B cell (primary cell): ENCODE measurements around the gene STK11. TPM values are rescaled to one million over a fixed set of nuclear protein-coding genes. Genes with fewer than 3 reads are reported as not detected.

Experiments used
- ATAC-seq: fragments of 200-7000 bp; cut with Tn5 transposase; one replicate; pipeline ENCODE4 v1.10.0; 2021; ENCODE audit warnings: low read depth, mild to moderate bottlenecking, moderate number of reproducible peaks, moderate library complexity
- CTCF ChIA-PET: fragments of 350-600 bp; sonication (Branson Sonifier 250); formaldehyde crosslinking; loops from one replicate; lab custom pipeline; 2021; ENCODE audit warnings: antibody characterized with exemption, inconsistent platforms; lab: Charles Lee
- POLR2A ChIA-PET: fragments of 350-600 bp; sonication (Branson Sonifier 250); formaldehyde crosslinking; loops from one replicate; lab custom pipeline; 2021; ENCODE audit warnings: antibody characterized with exemption; lab: Charles Lee
- DNase-seq: peaks from one replicate; pipeline ENCODE4 v3.0.0; 2013
- H2AFZ ChIP-seq: 2 replicates; pipeline ENCODE4 v1.6.1; 2012; ENCODE audit warnings: mild to moderate bottlenecking, low read depth, low read length; ENCODE audit not compliant: insufficient read depth, poor library complexity, severe bottlenecking
- H3K27ac ChIP-seq, 2 donors: 1 replicate in 1 of 2; 2 replicates in 1 of 2; pipeline ENCODE4 v1.5.1; 2012 to 2013; ENCODE audit warnings: low read length in 2 of 2, mild to moderate bottlenecking in 2 of 2, moderate library complexity in 1 of 2
- H3K27me3 ChIP-seq, 4 experiments: fragments of 200-600 bp in 1 of 4; sonication (generic) in 1 of 4; replicated peaks in 1 of 4; 1 replicate in 2 of 4; 2 replicates in 2 of 4; pipeline versions ENCODE4 v1.6.1 to v1.7.0; 2013 to 2016; ENCODE audit warnings: low read length in 3 of 4, mild to moderate bottlenecking in 2 of 4, mixed read lengths in 1 of 4, moderate library complexity in 1 of 4; ENCODE audit not compliant: insufficient read depth in 4 of 4, control insufficient read depth in 3 of 4; ENCODE audit errors: control extremely low read depth in 1 of 4
- H3K36me3 ChIP-seq, 2 experiments: replicated peaks in 1 of 2; 1 replicate in 1 of 2; 2 replicates in 1 of 2; pipeline versions ENCODE4 v1.6.1 to v1.7.1; 2013; ENCODE audit warnings: low read length in 1 of 2; ENCODE audit not compliant: insufficient read depth in 2 of 2, control insufficient read depth in 1 of 2; ENCODE audit errors: control extremely low read depth in 1 of 2, extremely low read depth in 1 of 2
- H3K4me1 ChIP-seq, 2 donors: fragments of 200-600 bp in 1 of 2; sonication (generic) in 1 of 2; 1 replicate in 1 of 2; 2 replicates in 1 of 2; pipeline versions ENCODE4 v1.5.1 to v1.6.1; 2013 to 2017; ENCODE audit warnings: low read length in 2 of 2; ENCODE audit not compliant: control insufficient read depth in 2 of 2, insufficient read depth in 2 of 2
- H3K4me2 ChIP-seq: replicated peaks from 2 replicates; pipeline ENCODE3; 2012; ENCODE audit warnings: mild to moderate bottlenecking, low read depth, low read length; ENCODE audit not compliant: poor library complexity, severe bottlenecking
- H3K4me3 ChIP-seq, 5 experiments: fragments of 200-600 bp in 1 of 5; sonication (generic) in 1 of 5; 1 replicate in 3 of 5; 2 replicates in 2 of 5; pipeline versions ENCODE4 v1.5.1 to v1.7.0; 2011 to 2016; ENCODE audit warnings: low read length in 4 of 5, mild to moderate bottlenecking in 4 of 5, low read depth in 2 of 5, control low read depth in 1 of 5, moderate library complexity in 1 of 5; ENCODE audit not compliant: insufficient read depth in 1 of 5; ENCODE audit errors: control extremely low read depth in 1 of 5, extremely low read depth in 1 of 5
- H3K79me2 ChIP-seq: fragments of 200-600 bp; sonication (generic); one replicate; pipeline ENCODE4 v1.6.0; 2016; ENCODE audit warnings: low read length; ENCODE audit not compliant: control insufficient read depth, insufficient read depth
- H3K9ac ChIP-seq: fragments of 200-600 bp; sonication (generic); 2 replicates; pipeline ENCODE4 v1.6.1; 2017; ENCODE audit warnings: mild to moderate bottlenecking, low read length, moderate library complexity
- H3K9me3 ChIP-seq, 3 donors: one replicate each; pipeline versions ENCODE4 v1.6.1 to v1.7.1; 2013; ENCODE audit warnings: low read length in 2 of 3; ENCODE audit not compliant: control insufficient read depth in 2 of 3, insufficient read depth in 1 of 3; ENCODE audit errors: control extremely low read depth in 1 of 3
- H4K20me1 ChIP-seq: 2 replicates; pipeline ENCODE4 v1.6.0; 2012; ENCODE audit warnings: mild to moderate bottlenecking, low read length; ENCODE audit not compliant: insufficient read depth, control insufficient read depth, poor library complexity, severe bottlenecking
- H3K27ac Mint-ChIP-seq: one replicate; pipeline ENCODE4 v1.8.0; 2021; ENCODE audit warnings: mixed read lengths
- H3K27me3 Mint-ChIP-seq: one replicate; pipeline ENCODE4 v1.8.0; 2021; ENCODE audit warnings: mixed read lengths
- H3K4me1 Mint-ChIP-seq: one replicate; pipeline ENCODE4 v1.8.0; 2021; ENCODE audit warnings: mixed read lengths
- H3K4me3 Mint-ChIP-seq: one replicate; pipeline ENCODE4 v1.8.0; 2021; ENCODE audit warnings: mixed read lengths
- H3K9me3 Mint-ChIP-seq: one replicate; pipeline ENCODE4 v1.8.0; 2022; ENCODE audit warnings: mixed read lengths; ENCODE audit not compliant: insufficient read depth
- EZH2 ChIP-seq: IDR thresholded peaks from 2 replicates; pipeline ENCODE4 v1.6.1; 2012; ENCODE audit warnings: borderline replicate concordance, low read depth, mild to moderate bottlenecking, moderate library complexity, low read length; ENCODE audit not compliant: insufficient read depth, poor library complexity, severe bottlenecking
- WGBS: methylation state at CpG from one replicate; pipeline ENCODE4 v1.1.5; 2013; ENCODE audit warnings: missing lambda C conversion rate; ENCODE audit not compliant: insufficient coverage; 5-methylcytosine and 5-hydroxymethylcytosine counted together
- intact Hi-C: fragments of 100-400 bp; cut with micrococcal nuclease; formaldehyde crosslinking; loops from one replicate; pipeline ENCODE4 v1.10.0; 2022
- polyA plus RNA-seq: library from polyadenylated mRNA; depleted of rRNA; stranded (reverse); fragments of >200 nt; gene quantifications from 2 replicates; pipeline ENCODE4 v1.2.3, GENCODE V29; 2012
- total RNA-seq, 2 donors: library from RNA; stranded (reverse); fragments of 120-200 nt in 1 of 2; gene quantifications; 1 replicate in 1 of 2; 2 replicates in 1 of 2; pipeline versions ENCODE4 v1.2.3 to v1.2.4, GENCODE V29; 2013 to 2022
- TF ChIP-seq, protein P1 (sequence below): fragments of 200-600 bp; IDR thresholded peaks from one replicate; pipeline ENCODE4 v1.8.0; 2022; ENCODE audit warnings: antibody characterized with exemption, mild to moderate bottlenecking

The STK11 gene
- total and polyA plus RNA-seq, 2 donors (not counting 1 experiment from before 2014, with no cell fraction given) = 87.9 to 89.9 TPM

DNA sequence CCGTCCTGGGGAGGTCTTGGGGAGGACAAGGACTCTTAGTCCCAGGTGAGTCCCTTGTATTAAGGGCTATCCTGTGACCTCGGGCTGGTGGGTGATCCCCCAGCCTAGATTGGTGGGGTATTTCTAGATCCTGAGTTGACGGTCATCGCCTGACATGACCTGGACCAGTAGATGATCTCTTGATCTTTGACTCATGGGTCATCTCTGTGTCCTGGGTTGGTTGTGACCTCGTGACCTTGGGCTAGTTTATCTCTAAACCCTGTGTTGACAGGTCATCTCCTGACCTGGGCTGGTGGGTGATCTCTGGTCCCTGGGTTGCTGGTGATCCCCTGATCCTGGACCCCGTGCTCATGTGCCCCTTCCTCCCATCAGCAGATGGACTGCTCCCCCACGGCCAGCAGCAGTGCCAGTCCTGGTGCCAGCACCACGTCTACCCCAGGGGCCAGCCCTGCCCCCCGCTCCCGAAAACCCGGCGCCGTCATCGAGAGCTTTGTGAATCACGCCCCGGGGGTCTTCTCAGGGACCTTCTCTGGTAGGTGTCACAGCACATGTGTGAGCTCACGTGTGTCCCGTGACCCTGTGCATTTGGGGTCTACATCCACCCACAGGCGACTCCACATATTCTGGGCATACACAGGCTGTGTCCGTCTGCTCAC, 49.1 kb downstream of the STK11 start:
- H2AFZ ChIP-seq = no peak overlapping the region
- ChIA-PET POLR2A (interaction anchor here (2.8 to 10.7 kb wide), 2 partner anchors 10 to 11 kb away, joined by 23 to 305 read pairs; partner anchors contain the start of gene CIRBP), CTCF (interaction anchor here (1.6 to 5.8 kb wide), 3 partner anchors 10 to 14 kb away, joined by 6 to 113 read pairs (median 42); partner anchors contain the start of gene CIRBP)
- ATAC-seq (no peak), DNase-seq (no peak)
- H3K27me3 ChIP-seq = no peaks in the 10 kb centered on the region
- no peak overlapping the region for H3K4me3 ChIP-seq
- peaks cover 60% of the 10 kb centered on the region for H3K4me1 Mint-ChIP-seq
- H3K9ac ChIP-seq = no peak overlapping the region
- WGBS = 94% methylated on average over 20 of the region's 20 CpGs
- H3K4me2 ChIP-seq = peak overlapping the region; percentile 1
- no peaks in the 10 kb centered on the region for H3K9me3 Mint-ChIP-seq
- peaks cover 69% of the 10 kb centered on the region for H4K20me1 ChIP-seq
- peak overlapping the region; percentile 78 for H3K27ac Mint-ChIP-seq
- H3K36me3 ChIP-seq = peaks cover 0 to 50% of the 10 kb centered on the region in 2 experiments
- H3K79me2 ChIP-seq = peaks cover 74% of the 10 kb centered on the region
- TF ChIP-seq, protein P1, sequence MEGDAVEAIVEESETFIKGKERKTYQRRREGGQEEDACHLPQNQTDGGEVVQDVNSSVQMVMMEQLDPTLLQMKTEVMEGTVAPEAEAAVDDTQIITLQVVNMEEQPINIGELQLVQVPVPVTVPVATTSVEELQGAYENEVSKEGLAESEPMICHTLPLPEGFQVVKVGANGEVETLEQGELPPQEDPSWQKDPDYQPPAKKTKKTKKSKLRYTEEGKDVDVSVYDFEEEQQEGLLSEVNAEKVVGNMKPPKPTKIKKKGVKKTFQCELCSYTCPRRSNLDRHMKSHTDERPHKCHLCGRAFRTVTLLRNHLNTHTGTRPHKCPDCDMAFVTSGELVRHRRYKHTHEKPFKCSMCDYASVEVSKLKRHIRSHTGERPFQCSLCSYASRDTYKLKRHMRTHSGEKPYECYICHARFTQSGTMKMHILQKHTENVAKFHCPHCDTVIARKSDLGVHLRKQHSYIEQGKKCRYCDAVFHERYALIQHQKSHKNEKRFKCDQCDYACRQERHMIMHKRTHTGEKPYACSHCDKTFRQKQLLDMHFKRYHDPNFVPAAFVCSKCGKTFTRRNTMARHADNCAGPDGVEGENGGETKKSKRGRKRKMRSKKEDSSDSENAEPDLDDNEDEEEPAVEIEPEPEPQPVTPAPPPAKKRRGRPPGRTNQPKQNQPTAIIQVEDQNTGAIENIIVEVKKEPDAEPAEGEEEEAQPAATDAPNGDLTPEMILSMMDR = no peak
- no peak for TF ChIP-seq EZH2
- H3K9me3 ChIP-seq = no peaks in the 10 kb centered on the region
- no peaks in the 10 kb centered on the region for H3K27me3 Mint-ChIP-seq
- intact Hi-C loops = no loop called here
- peak overlapping the region; percentile 52 for H3K4me3 Mint-ChIP-seq
- no peak overlapping the region for H3K27ac ChIP-seq
- H3K4me1 ChIP-seq = peaks cover 47 to 82% of the 10 kb centered on the region in 2 donors
